Stomach (tissue), 9 donors: Measurements from ENCODE around the gene NUDC. TPM values are rescaled to one million over a fixed set of nuclear protein-coding genes. Genes with fewer than 3 reads are reported as not detected.
A peak's percentile ranks its signal among the peaks of the same experiment; 100 is the strongest.
"Not testable (repeated sequence)": the region's sequence is repeated elsewhere in the genome, so short reads cannot be mapped to it uniquely, and the experiment has no call there.

ENCODE experiments used
- DNase-seq, 2 donors: peaks; one replicate each; pipeline versions ENCODE4 v3.0.0 to v3.0.0-alpha.2; 2013 to 2019
- H3K27ac ChIP-seq, 5 donors: fragments of 200-600 bp in 4 of 5; sonication (generic) in 4 of 5; one replicate each; pipeline ENCODE4 v1.5.1; 2013 to 2019; ENCODE audit warnings: mild to moderate bottlenecking in 1 of 5, moderate library complexity in 1 of 5
- H3K27me3 ChIP-seq, 3 donors: fragments of 200-600 bp; sonication (generic); one replicate each; pipeline ENCODE4 v1.5.1; 2017 to 2019; ENCODE audit warnings: mixed run types in 1 of 3
- H3K36me3 ChIP-seq, 4 donors: fragments of 200-600 bp; sonication (generic); 1 replicate in 3 of 4; 2 replicates in 1 of 4; pipeline ENCODE4 v1.5.1; 2016 to 2019
- H3K4me1 ChIP-seq, 4 donors: fragments of 200-600 bp; sonication (generic); one replicate each; pipeline ENCODE4 v1.5.1; 2016 to 2019
- H3K4me3 ChIP-seq, 4 donors: fragments of 200-600 bp; sonication (generic) in 3 of 4; one replicate each; pipeline ENCODE4 v1.5.1; 2016 to 2019; ENCODE audit warnings: mild to moderate bottlenecking in 1 of 4
- H3K9me3 ChIP-seq, 4 donors: fragments of 200-600 bp; sonication (generic); one replicate each; pipeline ENCODE4 v1.5.1; 2016 to 2019
- CTCF ChIP-seq, 7 experiments: fragments of 450-650 bp in 4 of 7; fragments of 200-600 bp in 3 of 7; sonication (generic) in 3 of 7; IDR thresholded peaks; one replicate each; pipeline ENCODE4 v1.5.1; 2016 to 2019; ENCODE audit warnings: antibody characterized with exemption in 7 of 7, control low read depth in 2 of 7, mild to moderate bottlenecking in 1 of 7
- EP300 ChIP-seq: sonication (generic); formaldehyde crosslinking; IDR thresholded peaks from one replicate; pipeline ENCODE4 v1.6.1; 2017; ENCODE audit warnings: antibody characterized with exemption
- POLR2A ChIP-seq, 4 donors: fragments of 450-650 bp; IDR thresholded peaks; one replicate each; pipeline ENCODE4 v1.6.1; 2016; ENCODE audit warnings: antibody characterized with exemption in 4 of 4, control low read depth in 2 of 4, mild to moderate bottlenecking in 1 of 4, moderate library complexity in 1 of 4
- POLR2AphosphoS5 ChIP-seq, 3 donors: sonication (generic); formaldehyde crosslinking; IDR thresholded peaks; one replicate each; pipeline ENCODE4 v1.6.1; 2016; ENCODE audit warnings: antibody characterized with exemption in 3 of 3
- WGBS, 5 donors: extraction: QIAGEN DNeasy Blood & Tissue Kit in 3 of 5; methylation state at CpG; one replicate each; pipeline versions ENCODE4 v1.1.5 to v1.1.7; 2013 to 2018; 5-methylcytosine and 5-hydroxymethylcytosine counted together
- intact Hi-C: fragments of 100-400 bp; cut with DNase I; formaldehyde crosslinking; loops from one replicate; pipeline ENCODE4 v1.15.1; 2023; ENCODE audit warnings: low total_unique reads
- polyA plus RNA-seq, 3 donors: library from polyadenylated mRNA; stranded (reverse); fragments of 200-250 nt; gene quantifications; one replicate each; pipeline ENCODE4 v1.2.3, GENCODE V29; 2013
- total RNA-seq, 5 donors: library from RNA; depleted of rRNA; stranded (reverse); fragments of >200 nt; gene quantifications; one replicate each; pipeline versions ENCODE4 v1.1.0 to v1.2.3, GENCODE V29; 2014 to 2016
- donor health status: healthy with polysubstance abuse.
- donor health status: Bipolar disorder and iron deficiency.
- donor health status: healthy.

Gene NUDC
- total and polyA plus RNA-seq, 8 donors = 20.0 to 88.1 (median 47.1) TPM

GRCh38 chr1:26981146-26981846 lies 59.8 kb downstream of the NUDC start:
- no peak overlapping the region for H3K27ac ChIP-seq
- H3K4me1 ChIP-seq = peaks cover 0 to 3% (median 0%) of the 10 kb centered on the region in 4 donors
- no peak for DNase-seq
- H3K27me3 ChIP-seq = peaks cover 0 to 20% (median 0%) of the 10 kb centered on the region in 3 donors
- no peaks in the 10 kb centered on the region for H3K36me3 ChIP-seq
- intact Hi-C loops = no loop called here
- no peaks in the 10 kb centered on the region for H3K9me3 ChIP-seq
- no peak overlapping the region for H3K4me3 ChIP-seq
- 59 to 70% (median 63%) methylated on average over 3 of the region's 3 CpGs for WGBS, 5 donors
- TF ChIP-seq POLR2A (IDR thresholded peaks at IDR 0.05) (no peak), POLR2AphosphoS5 (IDR thresholded peaks at IDR 0.05) (no peak), CTCF (IDR thresholded peaks at IDR 0.05) (no peak), EP300 (no peak)

- TF ChIP-seq POLR2A (IDR thresholded peaks at IDR 0.05) (no peak), EP300 (no peak), CTCF (IDR thresholded peaks at IDR 0.05) (no peak), POLR2AphosphoS5 (IDR thresholded peaks at IDR 0.05) (no peak)
- H3K9me3 ChIP-seq = no peaks in the 10 kb centered on the region
- WGBS, 5 donors = 65 to 78% (median 72%) methylated on average over 5 of the region's 5 CpGs
These were observed 62.3 kb downstream of the NUDC start for GRCh38 chr1:26983863-26984262.

GRCh38 chr1:26984291-26984690 lies 62.7 kb downstream of the NUDC start:
- no peak overlapping the region for H3K27ac ChIP-seq
- H3K27me3 ChIP-seq = peaks cover 0 to 20% (median 0%) of the 10 kb centered on the region in 3 donors
- H3K4me1 ChIP-seq = peaks cover 0 to 11% (median 4%) of the 10 kb centered on the region in 4 donors
- TF ChIP-seq EP300 = no peak
- no peak for TF ChIP-seq POLR2AphosphoS5 (IDR thresholded peaks at IDR 0.05)
- TF ChIP-seq CTCF (IDR thresholded peaks at IDR 0.05) = no peak
- no peak for TF ChIP-seq POLR2A (IDR thresholded peaks at IDR 0.05)
- no peaks in the 10 kb centered on the region for H3K9me3 ChIP-seq
- H3K4me3 ChIP-seq = no peak overlapping the region
- WGBS, 5 donors = 82 to 89% (median 85%) methylated on average over 8 of the region's 8 CpGs
- DNase-seq = no peak
- H3K36me3 ChIP-seq = no peaks in the 10 kb centered on the region
- intact Hi-C loops = no loop called here

More at GRCh38 chr1:26983863-26984262, 62.3 kb downstream of the NUDC start:
- no peak for DNase-seq
- H3K27ac ChIP-seq = no peak overlapping the region
- H3K36me3 ChIP-seq = no peaks in the 10 kb centered on the region
- H3K4me3 ChIP-seq = no peak overlapping the region
- H3K4me1 ChIP-seq = peaks cover 0 to 11% (median 4%) of the 10 kb centered on the region in 4 donors
- intact Hi-C loops = no loop called here
- peaks cover 0 to 20% (median 0%) of the 10 kb centered on the region in 3 donors for H3K27me3 ChIP-seq

- Histone ChIP-seq H3K36me3 (no peaks in the 10 kb centered on the region), H3K9me3 (no peaks in the 10 kb centered on the region), H3K27me3 (peaks cover 0 to 30% (median 0%) of the 10 kb centered on the region in 3 donors), H3K27ac (peak overlapping the region; percentile 8 to 77 (median 58)), H3K4me1 (peaks cover 10 to 21% (median 19%) of the 10 kb centered on the region in 4 donors), H3K4me3 (no peak overlapping the region)
- DNase-seq = peak; percentile 62 to 64
- intact Hi-C loops = no loop called here
- 19 to 40% (median 32%) methylated on average over 2 of the region's 2 CpGs for WGBS, 5 donors
- peak in 2 of 3 donors; percentile 61 to 65 for TF ChIP-seq POLR2AphosphoS5 (IDR thresholded peaks at IDR 0.05)
- no peak for TF ChIP-seq EP300
- no peak for TF ChIP-seq CTCF (IDR thresholded peaks at IDR 0.05)
These were observed 65.1 kb downstream of the NUDC start for GRCh38 chr1:26986658-26987057.

GRCh38 chr1:26989403-26990109 lies 68.0 kb downstream of the NUDC start:
- intact Hi-C loops = loop anchor here (10.0 kb wide), 1 partner anchor 55 kb away; no protein-coding TSS in a partner anchor
- H3K4me3 ChIP-seq, H3K36me3 ChIP-seq, H3K9me3 ChIP-seq, DNase-seq: not testable (repeated sequence)
- Histone ChIP-seq H3K27ac (peak overlapping the region in 3 of 5 donors; percentile 69 to 76 (median 71)), H3K27me3 (peaks cover 0 to 40% (median 12%) of the 10 kb centered on the region in 3 donors), H3K4me1 (peaks cover 29 to 42% (median 34%) of the 10 kb centered on the region in 4 donors)
- WGBS, 5 donors = 81 to 90% (median 86%) methylated on average over 11 to 12 of the region's 12 CpGs
